Measurements from ENCODE around the gene PPDPF.

Gene PPDPF, protein sequence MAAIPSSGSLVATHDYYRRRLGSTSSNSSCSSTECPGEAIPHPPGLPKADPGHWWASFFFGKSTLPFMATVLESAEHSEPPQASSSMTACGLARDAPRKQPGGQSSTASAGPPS

DNA sequence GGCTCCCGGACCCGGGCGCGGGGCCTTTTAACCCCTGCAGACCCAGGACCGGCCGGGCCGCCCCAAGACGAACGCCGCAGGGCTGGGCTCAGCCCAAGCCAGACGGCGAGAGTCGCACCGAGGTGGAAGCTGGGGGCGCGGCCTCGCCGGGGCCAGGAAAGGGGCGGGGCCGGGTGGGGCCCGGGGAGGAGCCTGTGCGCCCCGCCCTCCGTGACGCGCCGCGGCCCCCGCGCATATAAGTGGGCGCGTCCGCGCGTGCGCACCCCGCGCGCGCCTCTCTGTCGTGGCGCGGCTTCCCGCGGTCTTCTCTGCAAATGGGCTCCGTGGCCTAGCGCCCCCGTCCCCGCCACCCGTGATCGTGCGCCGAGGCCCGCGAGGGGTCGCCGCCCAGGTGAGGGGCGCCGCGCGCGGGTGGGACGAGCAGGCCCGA, at the start of gene PPDPF:
Gene PPDPF (plus strand): TSS at position 262 of the 430 bp plus-strand sequence. CDS start 544 bp downstream, outside the sequence.
- H3K79me2 ChIP-seq: no peaks in the 10 kb centered on the region
- TF ChIP-seq, protein P1, sequence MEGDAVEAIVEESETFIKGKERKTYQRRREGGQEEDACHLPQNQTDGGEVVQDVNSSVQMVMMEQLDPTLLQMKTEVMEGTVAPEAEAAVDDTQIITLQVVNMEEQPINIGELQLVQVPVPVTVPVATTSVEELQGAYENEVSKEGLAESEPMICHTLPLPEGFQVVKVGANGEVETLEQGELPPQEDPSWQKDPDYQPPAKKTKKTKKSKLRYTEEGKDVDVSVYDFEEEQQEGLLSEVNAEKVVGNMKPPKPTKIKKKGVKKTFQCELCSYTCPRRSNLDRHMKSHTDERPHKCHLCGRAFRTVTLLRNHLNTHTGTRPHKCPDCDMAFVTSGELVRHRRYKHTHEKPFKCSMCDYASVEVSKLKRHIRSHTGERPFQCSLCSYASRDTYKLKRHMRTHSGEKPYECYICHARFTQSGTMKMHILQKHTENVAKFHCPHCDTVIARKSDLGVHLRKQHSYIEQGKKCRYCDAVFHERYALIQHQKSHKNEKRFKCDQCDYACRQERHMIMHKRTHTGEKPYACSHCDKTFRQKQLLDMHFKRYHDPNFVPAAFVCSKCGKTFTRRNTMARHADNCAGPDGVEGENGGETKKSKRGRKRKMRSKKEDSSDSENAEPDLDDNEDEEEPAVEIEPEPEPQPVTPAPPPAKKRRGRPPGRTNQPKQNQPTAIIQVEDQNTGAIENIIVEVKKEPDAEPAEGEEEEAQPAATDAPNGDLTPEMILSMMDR (IDR thresholded peaks at IDR 0.05): no peak
- H3K4me3 ChIP-seq (ENCODE audit: low read depth, low read length): peak within 1 kb of the TSS; percentile 77
- H3K9ac ChIP-seq: peak within 1 kb of the TSS; percentile 33
- no peaks in the 10 kb centered on the region for H3K9me3 ChIP-seq (ENCODE audit: control insufficient read depth, low read length)
- H3K36me3 ChIP-seq (ENCODE audit: control insufficient read depth, insufficient read depth, low read length): no peaks in the 10 kb centered on the region
- peak within 1 kb of the TSS; percentile 95 for H3K4me2 ChIP-seq (ENCODE audit: low read length)
- no peaks in the 10 kb centered on the region for H3K27me3 ChIP-seq (ENCODE audit: control insufficient read depth, insufficient read depth, low read length)
- H3K27ac ChIP-seq: peak within 1 kb of the TSS; percentile 71
- peaks cover 8% of the 10 kb centered on the region for H3K4me1 ChIP-seq
- H2AFZ ChIP-seq: peak within 1 kb of the TSS; percentile 97

DNA sequence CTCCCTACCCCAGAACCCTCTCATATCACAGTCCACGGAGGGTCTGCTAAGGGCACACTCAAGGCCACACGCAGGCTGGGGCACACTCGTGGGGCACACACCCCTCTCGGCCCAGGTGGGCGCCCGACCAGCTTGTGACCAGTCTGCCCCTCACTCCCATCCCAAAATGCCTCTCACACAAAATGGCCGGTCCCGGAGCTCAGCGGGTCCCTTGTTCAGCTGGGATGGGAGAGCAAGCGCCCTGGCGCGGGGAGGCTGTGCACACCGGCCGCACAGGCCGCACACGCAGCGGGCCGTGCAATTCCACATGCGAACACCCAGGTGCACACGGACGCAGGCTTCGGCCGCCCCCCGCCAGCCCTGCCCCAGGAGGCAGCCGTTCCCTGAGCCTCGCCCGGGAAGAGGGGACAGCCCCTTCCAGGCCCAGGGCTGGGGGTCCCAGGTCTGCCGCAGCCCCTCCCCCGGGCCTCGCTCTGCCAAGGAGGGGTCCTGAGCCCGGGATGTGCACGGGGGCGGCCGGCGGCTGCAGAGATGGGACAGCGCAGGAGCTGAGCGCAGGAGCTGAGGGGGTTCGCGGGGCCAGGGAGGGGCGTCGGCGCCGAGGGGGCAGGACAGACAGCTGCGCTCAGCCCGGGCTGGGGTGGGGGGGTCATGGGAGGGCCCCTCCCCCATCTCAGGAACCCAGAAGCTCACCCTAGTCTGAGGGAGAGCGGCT, 49.4 kb upstream of the PPDPF start:
- Histone ChIP-seq H3K9ac (no peak overlapping the region), H3K4me2 (ENCODE audit: low read length) (no peak overlapping the region), H3K4me1 (no peaks in the 10 kb centered on the region), H3K27ac (no peak overlapping the region), H3K79me2 (no peaks in the 10 kb centered on the region), H3K36me3 (ENCODE audit: control insufficient read depth, insufficient read depth, low read length) (no peaks in the 10 kb centered on the region), H3K4me3 (ENCODE audit: low read depth, low read length) (no peak overlapping the region), H2AFZ (no peak overlapping the region), H3K27me3 (ENCODE audit: control insufficient read depth, insufficient read depth, low read length) (peaks cover 15% of the 10 kb centered on the region), H3K9me3 (ENCODE audit: control insufficient read depth, low read length) (no peaks in the 10 kb centered on the region)
- TF ChIP-seq, protein P1 (IDR thresholded peaks at IDR 0.05): no peak

DNA sequence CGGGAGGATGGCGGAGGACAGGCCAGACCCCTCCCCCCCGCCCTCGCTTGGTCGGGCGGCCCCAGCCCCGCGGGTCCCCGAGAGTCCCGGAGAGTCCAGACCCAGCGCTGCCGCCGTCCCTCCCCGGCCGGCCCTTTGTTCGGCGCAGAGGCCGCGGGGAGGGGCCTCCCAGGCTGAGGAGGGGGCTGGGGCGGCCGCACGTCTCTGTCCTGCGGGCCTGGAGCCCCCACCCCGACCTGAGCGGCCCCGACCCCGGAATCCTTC, 48.9 kb upstream of the PPDPF start:
- Histone ChIP-seq H3K9ac (no peak overlapping the region), H3K4me2 (ENCODE audit: low read length) (no peak overlapping the region), H3K27ac (no peak overlapping the region), H3K27me3 (ENCODE audit: control insufficient read depth, insufficient read depth, low read length) (peaks cover 15% of the 10 kb centered on the region), H3K4me1 (no peaks in the 10 kb centered on the region), H2AFZ (no peak overlapping the region), H3K36me3 (ENCODE audit: control insufficient read depth, insufficient read depth, low read length) (no peaks in the 10 kb centered on the region), H3K4me3 (ENCODE audit: low read depth, low read length) (no peak overlapping the region), H3K79me2 (no peaks in the 10 kb centered on the region), H3K9me3 (ENCODE audit: control insufficient read depth, low read length) (no peaks in the 10 kb centered on the region)
- TF ChIP-seq, protein P1 (IDR thresholded peaks at IDR 0.05): no peak

DNA sequence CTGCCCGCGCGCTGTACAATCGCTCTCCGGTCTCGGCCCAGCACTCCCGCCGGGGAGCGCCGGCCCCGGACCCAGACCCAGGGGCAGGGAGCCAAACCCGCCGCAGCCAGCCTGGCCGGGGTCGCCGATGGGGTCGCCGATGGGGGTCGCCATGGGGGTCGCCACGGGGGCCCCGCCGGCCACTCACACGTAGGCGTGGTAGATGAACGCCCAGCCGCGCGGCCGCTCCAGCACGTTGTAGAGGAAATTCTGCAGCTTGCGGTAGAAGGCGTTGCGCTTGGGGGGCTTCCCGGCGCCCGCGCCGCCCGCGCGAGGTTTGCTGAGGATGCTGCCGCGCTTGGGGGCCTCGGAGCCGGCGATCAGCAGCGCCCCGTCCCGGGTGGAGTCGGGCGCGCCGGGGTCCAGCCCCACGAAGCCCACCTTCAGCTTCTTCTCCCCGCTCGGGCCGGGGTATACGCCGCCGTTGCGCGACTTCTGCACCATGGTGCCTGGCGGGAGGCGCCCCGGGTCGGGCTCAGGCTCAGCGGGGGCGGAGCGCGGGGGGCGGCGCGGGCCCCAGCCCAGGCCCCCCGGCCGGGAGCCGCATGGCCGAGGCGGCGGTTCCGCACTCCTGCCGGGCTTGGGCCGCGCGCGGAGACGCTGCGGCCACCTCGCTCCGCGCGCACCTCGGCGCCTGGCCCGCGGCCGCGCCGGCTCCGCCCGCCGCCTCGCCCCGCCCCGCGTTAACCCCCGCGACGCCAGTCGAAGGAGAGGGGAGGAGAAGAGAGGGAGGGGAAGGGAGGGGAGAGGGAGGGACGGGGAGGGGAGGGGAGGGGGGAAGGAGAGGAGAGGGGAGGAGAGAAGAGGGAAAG, 48.4 kb upstream of the PPDPF start, which contains the start of gene KCNQ2:
Gene KCNQ2 (minus strand): TSS at position 675 of the 851 bp plus-strand sequence. CDS start 192 bp downstream, at position 483.
- Histone ChIP-seq H2AFZ (no peak within 1 kb of the TSS), H3K4me1 (no peaks in the 10 kb centered on the region), H3K27ac (no peak within 1 kb of the TSS), H3K9me3 (ENCODE audit: control insufficient read depth, low read length) (no peaks in the 10 kb centered on the region), H3K27me3 (ENCODE audit: control insufficient read depth, insufficient read depth, low read length) (peaks cover 15% of the 10 kb centered on the region), H3K36me3 (ENCODE audit: control insufficient read depth, insufficient read depth, low read length) (no peaks in the 10 kb centered on the region), H3K9ac (no peak within 1 kb of the TSS), H3K79me2 (no peaks in the 10 kb centered on the region), H3K4me3 (ENCODE audit: low read depth, low read length) (no peak within 1 kb of the TSS), H3K4me2 (ENCODE audit: low read length) (no peak within 1 kb of the TSS)
- TF ChIP-seq, protein P1 (IDR thresholded peaks at IDR 0.05): no peak
